Activated naive CD4-positive, alpha-beta T cell treated with anti-CD3 and anti-CD28 coated beads for 36 hours (primary cell): Measurements from ENCODE around the gene EML5. TPM values are rescaled to one million over a fixed set of nuclear protein-coding genes. Genes with fewer than 3 reads are reported as not detected.

ENCODE experiments used
- CTCF ChIA-PET: fragments of 350-600 bp; sonication (Branson Sonifier 250); formaldehyde crosslinking; loops from one replicate; lab custom pipeline; 2021; ENCODE audit warnings: antibody characterized with exemption; lab: Charles Lee
- DNase-seq: peaks from one replicate; pipeline ENCODE4 v3.0.0-alpha.2; 2020
- H3K27ac Mint-ChIP-seq: one replicate; pipeline ENCODE4 v1.8.0; 2021; ENCODE audit warnings: mild to moderate bottlenecking, mixed read lengths
- H3K27me3 Mint-ChIP-seq: one replicate; pipeline ENCODE4 v1.8.0; 2021; ENCODE audit warnings: low read depth, mixed read lengths
- H3K36me3 Mint-ChIP-seq: one replicate; pipeline ENCODE4 v1.8.0; 2021; ENCODE audit warnings: low read depth, mixed read lengths
- H3K4me1 Mint-ChIP-seq: one replicate; pipeline ENCODE4 v1.8.0; 2021; ENCODE audit warnings: low read depth, mixed read lengths
- H3K4me3 Mint-ChIP-seq: one replicate; pipeline ENCODE4 v1.8.0; 2021; ENCODE audit warnings: mild to moderate bottlenecking, moderate library complexity, mixed read lengths
- H3K9me3 Mint-ChIP-seq: one replicate; pipeline ENCODE4 v1.8.0; 2021; ENCODE audit warnings: mixed read lengths
- intact Hi-C: fragments of 100-400 bp; cut with micrococcal nuclease; formaldehyde crosslinking; loops from one replicate; pipeline ENCODE4 v1.15.1; 2023
- total RNA-seq, 2 experiments: library from RNA; stranded (reverse); gene quantifications; one replicate each; pipeline ENCODE4 v1.2.3, GENCODE V29; 2021

The EML5 gene
- total RNA-seq, 2 experiments from 2014 or later, result 3.7 to 3.8 TPM

- DNase-seq, result no peak
- H3K27me3 Mint-ChIP-seq, result no peaks in the 10 kb centered on the region
- H3K36me3 Mint-ChIP-seq, result peaks cover 39% of the 10 kb centered on the region
- H3K4me3 Mint-ChIP-seq, result no peak overlapping the region
- CTCF ChIA-PET, result no interaction called here
- H3K4me1 Mint-ChIP-seq, result peaks cover 13% of the 10 kb centered on the region
- no peak overlapping the region for H3K27ac Mint-ChIP-seq
- intact Hi-C loops, result no loop called here
- H3K9me3 Mint-ChIP-seq, result no peaks in the 10 kb centered on the region
These were observed 180.9 kb downstream of the EML5 start for GRCh38 chr14:88611878-88612277.

- no peak for DNase-seq
- Mint-ChIP-seq H3K27me3 (no peaks in the 10 kb centered on the region), H3K9me3 (no peaks in the 10 kb centered on the region), H3K27ac (no peak overlapping the region), H3K36me3 (peaks cover 52% of the 10 kb centered on the region), H3K4me3 (no peak overlapping the region), H3K4me1 (peaks cover 10% of the 10 kb centered on the region)
- CTCF ChIA-PET, result no interaction called here
- intact Hi-C loops, result no loop called here
These were observed 184.9 kb downstream of the EML5 start for GRCh38 chr14:88607829-88608228.

GRCh38 chr14:88605594-88605993 is 187.2 kb downstream of the EML5 start:
- H3K9me3 Mint-ChIP-seq, result no peaks in the 10 kb centered on the region
- DNase-seq, result no peak
- H3K4me3 Mint-ChIP-seq, result no peak overlapping the region
- H3K27me3 Mint-ChIP-seq, result no peaks in the 10 kb centered on the region
- peaks cover 50% of the 10 kb centered on the region for H3K36me3 Mint-ChIP-seq
- no peak overlapping the region for H3K27ac Mint-ChIP-seq
- CTCF ChIA-PET, result no interaction called here
- intact Hi-C loops, result no loop called here
- H3K4me1 Mint-ChIP-seq, result peaks cover 10% of the 10 kb centered on the region

- H3K36me3 Mint-ChIP-seq, result peaks cover 47% of the 10 kb centered on the region
- H3K27ac Mint-ChIP-seq, result no peak overlapping the region
- no peak for DNase-seq
- intact Hi-C loops, result no loop called here
- no peaks in the 10 kb centered on the region for H3K9me3 Mint-ChIP-seq
- H3K4me1 Mint-ChIP-seq, result peaks cover 22% of the 10 kb centered on the region
- CTCF ChIA-PET, result no interaction called here
- H3K27me3 Mint-ChIP-seq, result no peaks in the 10 kb centered on the region
- H3K4me3 Mint-ChIP-seq, result no peak overlapping the region
These were observed 188.5 kb downstream of the EML5 start for GRCh38 chr14:88604212-88604611.

DNA sequence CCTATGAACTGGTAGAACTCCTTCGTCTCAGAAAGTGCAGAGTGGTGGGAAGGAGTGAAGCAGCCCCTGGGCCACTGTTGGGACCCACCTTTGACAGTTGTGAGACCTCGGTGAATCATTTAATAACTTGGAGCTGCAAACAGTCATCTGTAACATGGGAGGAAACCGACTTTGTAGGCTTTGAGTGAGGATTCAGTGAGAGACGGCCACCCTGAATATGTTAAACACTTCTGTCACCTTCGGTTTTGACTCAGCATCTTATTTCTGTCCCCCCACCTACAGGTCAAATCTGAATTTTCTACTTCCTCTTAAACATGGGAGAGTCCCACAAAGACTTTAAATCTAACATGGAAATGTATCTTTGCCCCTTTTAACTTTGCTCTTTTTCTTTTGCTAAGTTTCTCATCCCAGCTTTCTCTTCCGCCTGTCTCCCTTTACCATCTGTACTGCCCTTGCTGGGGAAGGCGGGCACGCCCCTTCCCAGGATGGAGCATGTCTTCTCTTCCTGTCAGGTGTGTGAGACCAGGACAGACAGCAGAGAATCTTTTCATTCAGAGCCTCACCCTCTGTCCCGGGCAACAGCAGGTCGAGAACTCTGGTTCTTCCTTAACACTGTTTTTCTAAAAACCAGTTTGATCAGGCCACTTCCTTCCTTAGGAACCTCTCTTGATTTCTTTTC is 192.9 kb downstream of the EML5 start:
- Mint-ChIP-seq H3K4me3 (peak overlapping the region; percentile 6), H3K9me3 (no peaks in the 10 kb centered on the region), H3K27ac (peak overlapping the region; percentile 79), H3K27me3 (no peaks in the 10 kb centered on the region), H3K4me1 (peaks cover 21% of the 10 kb centered on the region), H3K36me3 (peaks cover 41% of the 10 kb centered on the region)
- intact Hi-C loops, result loop anchor here (1.0 to 2.0 kb wide), 2 partner anchors 37 to 191 kb away; partner anchors contain the start of gene ZC3H14
- CTCF ChIA-PET, result no interaction called here
- peak; percentile 58 for DNase-seq

DNA sequence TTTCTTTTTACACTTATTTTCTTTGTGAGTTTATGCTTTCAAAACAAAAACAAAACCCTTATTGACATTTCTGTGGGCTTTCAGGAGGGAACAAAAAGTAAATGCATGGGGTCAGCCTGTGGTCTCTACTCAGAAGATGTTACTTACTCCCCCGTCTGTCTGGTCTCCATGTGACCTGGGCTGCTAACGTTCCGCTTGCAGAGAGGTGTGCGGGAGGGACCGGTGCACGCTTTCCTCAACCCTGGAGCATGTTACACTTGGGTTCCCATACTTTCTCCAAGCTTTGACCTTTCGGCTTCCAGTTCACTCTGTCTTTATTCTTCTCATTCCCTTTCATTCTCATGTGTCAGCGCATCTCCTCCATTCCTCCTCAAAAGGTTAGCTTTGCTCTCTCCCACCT is 193.4 kb downstream of the EML5 start:
- intact Hi-C loops, result loop anchor here (2.0 kb wide), 1 partner anchor 191 kb away; no protein-coding TSS in a partner anchor
- no peak for DNase-seq
- CTCF ChIA-PET, result no interaction called here
- Mint-ChIP-seq H3K4me1 (peaks cover 21% of the 10 kb centered on the region), H3K9me3 (no peaks in the 10 kb centered on the region), H3K27me3 (no peaks in the 10 kb centered on the region), H3K27ac (peak overlapping the region; percentile 43), H3K4me3 (peak overlapping the region; percentile 6), H3K36me3 (peaks cover 41% of the 10 kb centered on the region)

- H3K27ac Mint-ChIP-seq, result no peak overlapping the region
- intact Hi-C loops, result loop anchor here (2.0 kb wide), 1 partner anchor 193 kb away; no protein-coding TSS in a partner anchor
- H3K9me3 Mint-ChIP-seq, result no peaks in the 10 kb centered on the region
- H3K27me3 Mint-ChIP-seq, result no peaks in the 10 kb centered on the region
- H3K4me3 Mint-ChIP-seq, result no peak overlapping the region
- H3K36me3 Mint-ChIP-seq, result peaks cover 40% of the 10 kb centered on the region
- H3K4me1 Mint-ChIP-seq, result peaks cover 21% of the 10 kb centered on the region
- CTCF ChIA-PET, result no interaction called here
- DNase-seq, result no peak
These were observed 194.6 kb downstream of the EML5 start for GRCh38 chr14:88598097-88598675.

- no peaks in the 10 kb centered on the region for H3K27me3 Mint-ChIP-seq
- H3K4me3 Mint-ChIP-seq, result no peak overlapping the region
- H3K36me3 Mint-ChIP-seq, result peaks cover 37% of the 10 kb centered on the region
- no peak overlapping the region for H3K27ac Mint-ChIP-seq
- no peak for DNase-seq
- peaks cover 21% of the 10 kb centered on the region for H3K4me1 Mint-ChIP-seq
- CTCF ChIA-PET, result no interaction called here
- intact Hi-C loops, result no loop called here
- H3K9me3 Mint-ChIP-seq, result no peaks in the 10 kb centered on the region
These were observed 195.2 kb downstream of the EML5 start for GRCh38 chr14:88597601-88598000.

- intact Hi-C loops, result no loop called here
- Mint-ChIP-seq H3K4me1 (peaks cover 20% of the 10 kb centered on the region), H3K27me3 (no peaks in the 10 kb centered on the region), H3K4me3 (no peak overlapping the region), H3K36me3 (peaks cover 33% of the 10 kb centered on the region), H3K27ac (no peak overlapping the region), H3K9me3 (no peaks in the 10 kb centered on the region)
- CTCF ChIA-PET, result interaction anchor here (1.6 kb wide), 1 partner anchor 31 kb away, joined by 3 read pairs; no protein-coding TSS in a partner anchor
- no peak for DNase-seq
These were observed 195.7 kb downstream of the EML5 start for GRCh38 chr14:88597038-88597437.

GRCh38 chr14:88592031-88592430 is 200.7 kb downstream of the EML5 start:
- no peak for DNase-seq
- H3K27me3 Mint-ChIP-seq, result no peaks in the 10 kb centered on the region
- H3K4me1 Mint-ChIP-seq, result no peaks in the 10 kb centered on the region
- no peaks in the 10 kb centered on the region for H3K9me3 Mint-ChIP-seq
- H3K27ac Mint-ChIP-seq, result no peak overlapping the region
- H3K36me3 Mint-ChIP-seq, result peaks cover 29% of the 10 kb centered on the region
- intact Hi-C loops, result no loop called here
- no peak overlapping the region for H3K4me3 Mint-ChIP-seq
- CTCF ChIA-PET, result no interaction called here

DNA sequence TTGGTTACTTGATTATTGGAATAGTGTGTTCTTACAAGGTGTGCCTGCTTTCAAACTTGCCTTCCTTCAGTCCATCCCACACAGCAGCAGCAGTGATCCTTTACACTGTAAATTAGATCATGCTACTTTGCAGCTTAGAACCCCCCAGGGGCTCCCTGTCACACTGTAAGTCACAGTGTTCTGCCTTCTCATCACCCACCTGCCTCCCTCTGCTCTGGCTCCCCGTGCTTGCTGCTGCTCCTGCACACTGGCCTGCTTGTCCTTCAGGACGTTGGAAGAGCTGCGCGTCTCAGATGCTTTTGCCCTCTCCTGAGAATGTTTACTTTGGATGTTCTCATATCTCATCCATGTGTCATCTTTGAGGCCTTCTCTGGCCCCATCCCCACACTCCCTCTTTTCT is 202.6 kb downstream of the EML5 start:
- H3K27me3 Mint-ChIP-seq, result no peaks in the 10 kb centered on the region
- intact Hi-C loops, result no loop called here
- no peaks in the 10 kb centered on the region for H3K4me1 Mint-ChIP-seq
- DNase-seq, result no peak
- no peaks in the 10 kb centered on the region for H3K9me3 Mint-ChIP-seq
- CTCF ChIA-PET, result interaction anchor here (0.6 kb wide), 1 partner anchor 17 kb away, joined by 5 read pairs; no protein-coding TSS in a partner anchor
- H3K36me3 Mint-ChIP-seq, result peaks cover 37% of the 10 kb centered on the region
- no peak overlapping the region for H3K27ac Mint-ChIP-seq
- no peak overlapping the region for H3K4me3 Mint-ChIP-seq

DNA sequence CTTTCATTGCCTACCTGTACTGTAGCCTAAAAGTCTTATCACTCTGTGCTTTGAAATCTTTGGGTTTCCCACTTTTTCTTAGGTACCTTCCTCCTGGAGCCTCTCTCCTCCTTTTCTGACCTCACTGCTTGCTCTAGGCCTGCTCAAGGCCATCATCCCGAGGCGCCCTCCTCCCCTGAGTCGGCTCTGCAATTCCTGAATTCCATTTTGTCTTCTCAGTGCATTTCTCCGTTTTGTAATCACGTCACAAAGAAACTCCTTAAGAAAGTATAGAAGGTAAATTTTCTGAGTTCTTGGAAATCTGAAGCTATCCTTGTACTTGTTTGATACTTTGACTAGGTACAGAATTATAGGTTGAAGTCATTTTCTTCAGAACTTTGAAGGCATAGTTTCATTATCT is 204.7 kb downstream of the EML5 start:
- H3K27ac Mint-ChIP-seq, result no peak overlapping the region
- H3K4me1 Mint-ChIP-seq, result no peaks in the 10 kb centered on the region
- intact Hi-C loops, result no loop called here
- CTCF ChIA-PET, result no interaction called here
- H3K36me3 Mint-ChIP-seq, result peaks cover 42% of the 10 kb centered on the region
- no peaks in the 10 kb centered on the region for H3K9me3 Mint-ChIP-seq
- no peak for DNase-seq
- no peaks in the 10 kb centered on the region for H3K27me3 Mint-ChIP-seq
- no peak overlapping the region for H3K4me3 Mint-ChIP-seq

DNA sequence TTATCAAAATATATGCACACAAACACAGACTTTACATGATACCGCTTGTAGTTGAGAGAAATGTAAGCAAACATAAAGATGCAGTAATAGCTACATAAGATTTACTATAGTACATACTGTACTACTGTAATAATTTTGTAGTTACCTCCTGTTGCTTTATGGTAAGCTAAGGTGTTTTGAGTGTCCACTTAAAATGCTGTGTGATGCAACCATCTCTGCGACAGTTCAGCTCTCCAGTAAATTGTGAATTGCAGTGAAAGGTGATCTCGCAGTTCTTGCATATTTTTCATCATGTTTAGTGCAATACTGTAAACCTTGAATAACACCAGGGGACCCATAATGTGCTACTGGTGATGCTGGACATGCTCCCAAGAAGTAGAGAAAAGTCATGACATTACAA is 208.3 kb downstream of the EML5 start:
- no peaks in the 10 kb centered on the region for H3K4me1 Mint-ChIP-seq
- H3K36me3 Mint-ChIP-seq, result peaks cover 38% of the 10 kb centered on the region
- CTCF ChIA-PET, result interaction anchor here (1.1 kb wide), 1 partner anchor 14 kb away, joined by 3 read pairs; no protein-coding TSS in a partner anchor
- intact Hi-C loops, result no loop called here
- H3K9me3 Mint-ChIP-seq, result no peaks in the 10 kb centered on the region
- H3K27ac Mint-ChIP-seq, result no peak overlapping the region
- no peaks in the 10 kb centered on the region for H3K27me3 Mint-ChIP-seq
- H3K4me3 Mint-ChIP-seq, result no peak overlapping the region
- no peak for DNase-seq
